Measurements from ENCODE around the gene SYNGR4.

The SYNGR4 gene

DNA sequence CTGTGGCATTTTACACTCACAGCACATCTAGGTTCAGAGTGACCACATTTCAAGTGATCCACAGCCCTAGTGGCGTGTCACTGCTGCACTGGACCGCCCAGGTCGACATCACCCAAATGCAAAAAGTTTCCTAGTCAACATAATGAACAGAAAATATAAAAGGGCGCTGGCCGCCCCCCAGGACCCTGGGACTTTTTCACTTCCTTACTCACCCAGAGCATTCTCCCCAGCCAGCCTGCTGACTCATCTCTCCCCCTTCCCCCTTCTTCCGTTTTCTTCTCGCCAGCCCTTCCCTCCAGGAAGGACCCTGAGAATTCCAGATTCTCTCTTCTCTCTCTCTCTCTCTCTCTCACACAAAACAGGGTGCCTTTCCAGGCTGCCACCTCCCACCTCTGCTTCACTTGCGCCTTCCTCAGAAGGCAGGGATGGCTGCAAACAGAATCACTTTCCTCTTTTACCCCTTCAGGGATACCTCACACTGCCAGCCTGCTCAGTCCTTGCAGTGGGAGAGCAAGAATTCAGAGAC, 60.6 kb downstream of the SYNGR4 start:
- no peak overlapping the region for H3K4me3 ChIP-seq (ENCODE audit: low read depth in 1 of 2, low read length in 2 of 2)
- H3K27me3 ChIP-seq (ENCODE audit: control insufficient read depth in 1 of 2, insufficient read depth in 2 of 2, low read length in 2 of 2) = no peaks in the 10 kb centered on the region
- no peaks in the 10 kb centered on the region for H3K4me1 ChIP-seq (ENCODE audit: control insufficient read depth in 1 of 2, insufficient read depth in 2 of 2, low read length in 2 of 2)
- no peaks in the 10 kb centered on the region for H3K36me3 ChIP-seq (ENCODE audit: control insufficient read depth in 1 of 2, insufficient read depth in 2 of 2, low read length in 2 of 2)
- H3K9ac ChIP-seq (ENCODE audit: low read depth in 1 of 2, low read length in 2 of 2) = no peak overlapping the region
- H3K9me3 ChIP-seq (ENCODE audit: control insufficient read depth in 1 of 2, low read length in 2 of 2) = no peaks in the 10 kb centered on the region
- H3K27ac ChIP-seq (ENCODE audit: low read depth, low read length) = no peak overlapping the region
